ENCODE data around the gene LPIN1. TPM values are rescaled to one million over a fixed set of nuclear protein-coding genes. Genes with fewer than 3 reads are reported as not detected.

LPIN1 gene
- total and polyA plus RNA-seq, 12 donors = 18.9 to 61.0 (median 34.4) TPM

- Histone ChIP-seq H3K9me3 (no peaks in the 10 kb centered on the region), H3K4me3 (no peak overlapping the region), H3K4me1 (peaks cover 0 to 15% (median 2%) of the 10 kb centered on the region in 9 donors), H3K27me3 (no peaks in the 10 kb centered on the region), H3K36me3 (no peaks in the 10 kb centered on the region), H3K27ac (no peak overlapping the region)
- 88 to 91% methylated on average over 3 of the region's 3 CpGs for WGBS, 2 donors
- intact Hi-C loops (cut with DNase I) = no loop called here
- ATAC-seq = no peak
- no peak for DNase-seq
- no peak for TF ChIP-seq CTCF (IDR thresholded peaks at IDR 0.05)
Observed at GRCh38 chr2:11705711-11706110, 40.7 kb upstream of the LPIN1 start.

- H3K27me3 ChIP-seq = no peaks in the 10 kb centered on the region
- DNase-seq = no peak
- WGBS, 2 donors = 93 to 95% methylated on average over 3 of the region's 3 CpGs
- ATAC-seq = no peak
- H3K4me3 ChIP-seq = no peak overlapping the region
- intact Hi-C loops (cut with DNase I) = no loop called here
- no peaks in the 10 kb centered on the region for H3K9me3 ChIP-seq
- TF ChIP-seq CTCF (IDR thresholded peaks at IDR 0.05) = no peak
- H3K4me1 ChIP-seq = peaks cover 0 to 19% (median 8%) of the 10 kb centered on the region in 9 donors
- H3K36me3 ChIP-seq = no peaks in the 10 kb centered on the region
- no peak overlapping the region for H3K27ac ChIP-seq
Observed at GRCh38 chr2:11708106-11708505, 38.3 kb upstream of the LPIN1 start.

GRCh38 chr2:11709293-11709692, 37.1 kb upstream of the LPIN1 start:
- Histone ChIP-seq H3K4me1 (peaks cover 0 to 19% (median 8%) of the 10 kb centered on the region in 9 donors), H3K4me3 (no peak overlapping the region), H3K27ac (no peak overlapping the region), H3K9me3 (no peaks in the 10 kb centered on the region), H3K36me3 (no peaks in the 10 kb centered on the region), H3K27me3 (no peaks in the 10 kb centered on the region)
- intact Hi-C loops (cut with DNase I) = no loop called here
- ATAC-seq (no peak), DNase-seq (no peak)
- 91 to 94% methylated on average over 8 of the region's 8 CpGs for WGBS, 2 donors
- TF ChIP-seq CTCF (IDR thresholded peaks at IDR 0.05) = no peak

- peaks cover 0 to 19% (median 8%) of the 10 kb centered on the region in 9 donors for H3K4me1 ChIP-seq
- TF ChIP-seq CTCF (IDR thresholded peaks at IDR 0.05) = no peak
- no peak overlapping the region for H3K27ac ChIP-seq
- intact Hi-C loops (cut with DNase I) = no loop called here
- DNase-seq (no peak), ATAC-seq (peak in 2 of 8 donors; percentile 34 to 75)
- no peak overlapping the region for H3K4me3 ChIP-seq
- H3K27me3 ChIP-seq = no peaks in the 10 kb centered on the region
- 62 to 69% methylated on average over 3 of the region's 3 CpGs for WGBS, 2 donors
- no peaks in the 10 kb centered on the region for H3K36me3 ChIP-seq
- H3K9me3 ChIP-seq = no peaks in the 10 kb centered on the region
Observed at GRCh38 chr2:11710210-11710609, 36.2 kb upstream of the LPIN1 start.

Data from heart right ventricle (tissue), 16 donors.